Activated B cell treated with CpG ODN at 0.5 μM for 24 hours (primary cell): ENCODE measurements around the gene SPEF2. TPM values are rescaled to one million over a fixed set of nuclear protein-coding genes. Genes with fewer than 3 reads are reported as not detected.

Experiments
- ATAC-seq: fragments of 200-7000 bp; cut with Tn5 transposase; one replicate; pipeline ENCODE4 v1.10.0; 2021; ENCODE audit warnings: low read depth, mild to moderate bottlenecking, moderate library complexity
- CTCF ChIA-PET: fragments of 350-600 bp; sonication (Branson Sonifier 250); formaldehyde crosslinking; loops from one replicate; lab custom pipeline; 2021; ENCODE audit warnings: antibody characterized with exemption; lab: Charles Lee
- POLR2A ChIA-PET: fragments of 350-600 bp; sonication (Branson Sonifier 250); formaldehyde crosslinking; loops from one replicate; lab custom pipeline; 2021; ENCODE audit warnings: antibody characterized with exemption; lab: Charles Lee
- DNase-seq: peaks from one replicate; pipeline ENCODE4 v3.0.0; 2022
- H3K27ac Mint-ChIP-seq: one replicate; pipeline ENCODE4 v1.8.0; 2020; ENCODE audit warnings: mixed read lengths
- H3K27me3 Mint-ChIP-seq: one replicate; pipeline ENCODE4 v1.8.0; 2021; ENCODE audit warnings: mixed read lengths
- H3K36me3 Mint-ChIP-seq: one replicate; pipeline ENCODE4 v1.8.0; 2021; ENCODE audit warnings: low read depth, mixed read lengths
- H3K4me1 Mint-ChIP-seq: one replicate; pipeline ENCODE4 v1.8.0; 2021; ENCODE audit warnings: mixed read lengths
- H3K4me3 Mint-ChIP-seq: one replicate; pipeline ENCODE4 v1.8.0; 2020; ENCODE audit warnings: mild to moderate bottlenecking, mixed read lengths
- H3K9me3 Mint-ChIP-seq: one replicate; pipeline ENCODE4 v1.8.0; 2020; ENCODE audit warnings: mixed read lengths
- CTCF ChIP-seq: fragments of 200-600 bp; IDR thresholded peaks from one replicate; pipeline ENCODE4 v1.8.0; 2022; ENCODE audit warnings: antibody characterized with exemption, mild to moderate bottlenecking
- intact Hi-C: fragments of 100-400 bp; cut with micrococcal nuclease; formaldehyde crosslinking; loops from one replicate; pipeline ENCODE4 v1.15.1; 2024
- total RNA-seq: library from RNA; stranded (reverse); gene quantifications from 2 replicates; pipeline ENCODE4 v1.2.3, GENCODE V29; 2022

The SPEF2 gene
- total RNA-seq, 1 donor from 2014 or later: 2.4 TPM

GRCh38 chr5:35745193-35745592 is 127.5 kb downstream of the SPEF2 start:
- POLR2A ChIA-PET: no interaction called here

DNA sequence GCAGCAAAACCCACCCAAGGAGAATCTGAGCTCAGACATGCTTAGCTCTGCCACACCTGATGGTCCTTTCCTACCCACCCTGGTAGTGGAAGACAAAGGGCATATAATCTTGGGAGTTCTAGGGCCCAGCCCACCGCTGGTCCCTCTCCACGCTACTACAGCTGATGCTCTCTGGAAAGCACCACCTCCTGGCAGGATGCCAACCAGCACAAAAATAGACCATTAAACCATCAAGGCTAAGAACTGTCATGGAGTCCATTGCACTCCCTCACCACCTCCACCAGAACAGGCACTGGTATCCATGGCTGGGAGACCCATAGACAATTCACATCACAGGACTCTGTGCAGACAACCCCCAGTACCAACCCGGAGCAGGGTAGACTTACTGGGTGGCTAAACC is 128.0 kb downstream of the SPEF2 start:
- Mint-ChIP-seq H3K4me3 (no peak overlapping the region), H3K4me1 (no peaks in the 10 kb centered on the region), H3K36me3 (no peaks in the 10 kb centered on the region), H3K27me3 (peaks cover 1% of the 10 kb centered on the region), H3K9me3 (no peaks in the 10 kb centered on the region), H3K27ac (no peak overlapping the region)
- intact Hi-C loops: no loop called here
- DNase-seq: no peak
- POLR2A ChIA-PET: no interaction called here
- CTCF ChIA-PET: interaction anchor here (1.0 kb wide), 1 partner anchor 180 kb away, joined by 3 read pairs; no protein-coding TSS in a partner anchor
- ATAC-seq: no peak
- TF ChIP-seq CTCF: no peak

More at GRCh38 chr5:35745193-35745592, 127.5 kb downstream of the SPEF2 start:
- TF ChIP-seq CTCF: no peak
- Mint-ChIP-seq H3K4me3 (no peak overlapping the region), H3K27me3 (peaks cover 1% of the 10 kb centered on the region), H3K27ac (no peak overlapping the region), H3K9me3 (no peaks in the 10 kb centered on the region), H3K36me3 (no peaks in the 10 kb centered on the region), H3K4me1 (no peaks in the 10 kb centered on the region)
- intact Hi-C loops: no loop called here
- ATAC-seq (no peak), DNase-seq (no peak)
- CTCF ChIA-PET: interaction anchor here (1.0 kb wide), 1 partner anchor 181 kb away, joined by 3 read pairs; no protein-coding TSS in a partner anchor

- no peak overlapping the region for H3K27ac Mint-ChIP-seq
- ChIA-PET POLR2A (no interaction called here), CTCF (no interaction called here)
- H3K4me1 Mint-ChIP-seq: no peaks in the 10 kb centered on the region
- no peak for TF ChIP-seq CTCF
- H3K36me3 Mint-ChIP-seq: no peaks in the 10 kb centered on the region
- H3K4me3 Mint-ChIP-seq: no peak overlapping the region
- no peaks in the 10 kb centered on the region for H3K9me3 Mint-ChIP-seq
- intact Hi-C loops: no loop called here
- DNase-seq: no peak
- no peak for ATAC-seq
- no peaks in the 10 kb centered on the region for H3K27me3 Mint-ChIP-seq
Observed at GRCh38 chr5:35752012-35752411, 134.3 kb downstream of the SPEF2 start.

GRCh38 chr5:35753500-35753899 is 135.8 kb downstream of the SPEF2 start:
- Mint-ChIP-seq H3K9me3 (no peaks in the 10 kb centered on the region), H3K27ac (no peak overlapping the region), H3K4me1 (no peaks in the 10 kb centered on the region), H3K36me3 (no peaks in the 10 kb centered on the region), H3K4me3 (no peak overlapping the region), H3K27me3 (no peaks in the 10 kb centered on the region)
- ChIA-PET CTCF (no interaction called here), POLR2A (no interaction called here)
- intact Hi-C loops: no loop called here
- no peak for DNase-seq
- TF ChIP-seq CTCF: no peak
- ATAC-seq: no peak

DNA sequence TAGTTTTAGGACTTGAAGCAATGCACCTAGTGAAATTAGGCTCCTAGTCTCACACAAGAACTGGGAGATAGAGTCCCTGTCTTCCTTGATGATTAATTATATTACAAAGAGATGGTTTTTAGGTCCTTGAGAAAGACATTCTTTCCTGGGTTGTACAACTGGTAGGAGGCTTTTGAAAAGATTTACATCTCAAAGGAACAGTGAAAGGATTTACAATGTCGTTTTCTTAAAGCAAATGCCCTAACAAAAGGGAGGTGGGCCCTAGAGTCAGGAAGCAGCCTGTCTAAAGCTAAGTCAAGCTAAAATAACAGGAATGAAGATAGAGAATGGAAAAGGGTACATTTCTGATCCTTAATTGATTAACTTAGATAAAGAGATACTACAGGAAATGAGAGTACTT is 136.8 kb downstream of the SPEF2 start:
- H3K27ac Mint-ChIP-seq: no peak overlapping the region
- no peak for ATAC-seq
- ChIA-PET POLR2A (no interaction called here), CTCF (no interaction called here)
- H3K4me1 Mint-ChIP-seq: no peaks in the 10 kb centered on the region
- intact Hi-C loops: no loop called here
- no peaks in the 10 kb centered on the region for H3K27me3 Mint-ChIP-seq
- no peaks in the 10 kb centered on the region for H3K36me3 Mint-ChIP-seq
- no peaks in the 10 kb centered on the region for H3K9me3 Mint-ChIP-seq
- DNase-seq: no peak
- H3K4me3 Mint-ChIP-seq: no peak overlapping the region
- TF ChIP-seq CTCF: no peak
